GM23248 (cell line): ENCODE measurements around the gene SLU7. TPM values are rescaled to one million over a fixed set of nuclear protein-coding genes. Genes with fewer than 3 reads are reported as not detected.

Experiments used
- DNase-seq: peaks from one replicate; pipeline ENCODE4 v3.0.0-alpha.2; 2015
- H2AFZ ChIP-seq: fragments of 200-600 bp; sonication (generic); 2 replicates; pipeline ENCODE4 v1.6.1; 2016; ENCODE audit warnings: antibody characterized with exemption
- H3F3A ChIP-seq: fragments of 200-600 bp; sonication (generic); 2 replicates; pipeline ENCODE4 v1.6.1; 2016; ENCODE audit warnings: mild to moderate bottlenecking, antibody characterized with exemption, mixed run types; ENCODE audit not compliant: insufficient read depth
- H3K27ac ChIP-seq: fragments of 200-600 bp; sonication (generic); 2 replicates; pipeline ENCODE4 v1.5.1; 2016; ENCODE audit warnings: mild to moderate bottlenecking
- H3K27me3 ChIP-seq: fragments of 200-600 bp; sonication (generic); replicated peaks from 2 replicates; pipeline ENCODE4 v1.6.1; 2016; ENCODE audit warnings: mild to moderate bottlenecking; ENCODE audit not compliant: insufficient read depth
- H3K36me3 ChIP-seq: fragments of 200-600 bp; sonication (generic); 2 replicates; pipeline ENCODE4 v1.6.1; 2016; ENCODE audit warnings: low read depth, mild to moderate bottlenecking
- H3K4me1 ChIP-seq: fragments of 200-600 bp; sonication (generic); 2 replicates; pipeline ENCODE4 v1.6.1; 2016; ENCODE audit warnings: mild to moderate bottlenecking; ENCODE audit not compliant: insufficient read depth
- H3K4me2 ChIP-seq: fragments of 200-600 bp; sonication (generic); one replicate; pipeline ENCODE4 v1.6.1; 2016; ENCODE audit warnings: mild to moderate bottlenecking; ENCODE audit not compliant: unreplicated experiment
- H3K4me3 ChIP-seq: fragments of 200-600 bp; sonication (generic); 2 replicates; pipeline ENCODE4 v1.5.1; 2016; ENCODE audit warnings: mild to moderate bottlenecking
- H3K79me2 ChIP-seq: fragments of 200-600 bp; sonication (generic); 2 replicates; pipeline ENCODE4 v1.6.1; 2016; ENCODE audit warnings: mild to moderate bottlenecking; ENCODE audit not compliant: insufficient read depth
- H3K9ac ChIP-seq: fragments of 200-600 bp; sonication (generic); 2 replicates; pipeline ENCODE4 v1.6.1; 2016; ENCODE audit warnings: mild to moderate bottlenecking
- H3K9me2 ChIP-seq: fragments of 200-600 bp; sonication (generic); 2 replicates; pipeline ENCODE4 v1.6.1; 2016; ENCODE audit warnings: mixed run types, mild to moderate bottlenecking, moderate library complexity; ENCODE audit not compliant: insufficient read depth
- H3K9me3 ChIP-seq: fragments of 200-600 bp; sonication (generic); one replicate; pipeline ENCODE4 v1.6.1; 2017; ENCODE audit warnings: low read depth
- H4K20me1 ChIP-seq: fragments of 200-600 bp; sonication (generic); 2 replicates; pipeline ENCODE4 v1.6.0; 2016; ENCODE audit not compliant: insufficient read depth
- EZH2 ChIP-seq: fragments of 200-600 bp; sonication (generic); IDR thresholded peaks from 2 replicates; pipeline ENCODE4 v1.6.1; 2018; ENCODE audit warnings: antibody characterized with exemption, mild to moderate bottlenecking; ENCODE audit not compliant: insufficient read depth, poor library complexity, severe bottlenecking
- EZH2phosphoT487 ChIP-seq: fragments of 200-600 bp; sonication (generic); IDR thresholded peaks from 2 replicates; pipeline ENCODE4 v1.6.1; 2018; ENCODE audit warnings: antibody characterized with exemption, moderate library complexity, mild to moderate bottlenecking, low read depth; ENCODE audit not compliant: insufficient read depth
- WGBS, 2 experiments: methylation state at CpG; one replicate each; pipeline ENCODE4 v1.1.6; 2015 to 2017; ENCODE audit warnings: low lambda C conversion rate in 2 of 2, low coverage in 1 of 2; ENCODE audit errors: missing lambda C conversion rate in 2 of 2; 5-methylcytosine and 5-hydroxymethylcytosine counted together
- in situ Hi-C: fragments of 300-500 bp; cut with MboI; formaldehyde crosslinking; loops from 2 replicates; pipeline ENCODE4 v1.15.0; 2020
- polyA plus RNA-seq: library from polyadenylated mRNA; unstranded; fragments of >200 nt; fragmentation: Nextera tagmentation; extraction: Ambion mirVana; gene quantifications from 2 replicates; pipeline ENCODE4 v1.2.1, GENCODE V29; 2016
- total RNA-seq: library from RNA; depleted of rRNA; stranded (reverse); fragments of >200 nt; shearing (Covaris generic); gene quantifications from 2 replicates; pipeline ENCODE4 v1.2.3, GENCODE V29; 2014

SLU7 gene
- total and polyA plus RNA-seq, 2 experiments from 2014 or later: 32.1 to 54.3 TPM

GRCh38 chr5:160432787-160433186, 13.9 kb upstream of the SLU7 start:
- no peak for DNase-seq
- TF ChIP-seq EZH2 (no peak), EZH2phosphoT487 (no peak)
- in situ Hi-C loops: no loop called here
- 94 to 95% methylated on average over 7 of the region's 7 CpGs for WGBS, 2 experiments
- H3K4me1 ChIP-seq: no peaks in the 10 kb centered on the region
- no peak overlapping the region for H3K4me2 ChIP-seq
- no peaks in the 10 kb centered on the region for H3F3A ChIP-seq
- no peaks in the 10 kb centered on the region for H3K9me2 ChIP-seq
- H3K4me3 ChIP-seq: no peak overlapping the region
- H3K36me3 ChIP-seq: no peaks in the 10 kb centered on the region
- H2AFZ ChIP-seq: no peak overlapping the region
- no peak overlapping the region for H3K27ac ChIP-seq
- no peaks in the 10 kb centered on the region for H3K9me3 ChIP-seq
- H3K27me3 ChIP-seq: peaks cover 8% of the 10 kb centered on the region; the same call in 1 of the 2 replicates
- no peak overlapping the region for H3K9ac ChIP-seq
- no peaks in the 10 kb centered on the region for H3K79me2 ChIP-seq
- H4K20me1 ChIP-seq: no peaks in the 10 kb centered on the region

GRCh38 chr5:160432196-160432595, 13.3 kb upstream of the SLU7 start:
- Histone ChIP-seq H3K36me3 (no peaks in the 10 kb centered on the region), H3K4me1 (no peaks in the 10 kb centered on the region), H3K9me2 (no peaks in the 10 kb centered on the region), H3K4me2 (no peak overlapping the region), H3K79me2 (no peaks in the 10 kb centered on the region), H3K9me3 (no peaks in the 10 kb centered on the region), H2AFZ (no peak overlapping the region), H3K9ac (no peak overlapping the region), H3F3A (no peaks in the 10 kb centered on the region), H3K27ac (no peak overlapping the region), H3K4me3 (no peak overlapping the region), H3K27me3 (peaks cover 7% of the 10 kb centered on the region; the same call in 1 of the 2 replicates), H4K20me1 (no peaks in the 10 kb centered on the region)
- in situ Hi-C loops: no loop called here
- TF ChIP-seq EZH2 (no peak), EZH2phosphoT487 (no peak)
- 98 to 100% methylated on average over 4 of the region's 4 CpGs for WGBS, 2 experiments
- no peak for DNase-seq

GRCh38 chr5:160427607-160428006, 8.7 kb upstream of the SLU7 start:
- Histone ChIP-seq H3K36me3 (no peaks in the 10 kb centered on the region), H3K9ac (no peak overlapping the region), H3K4me1 (peaks cover 13% of the 10 kb centered on the region), H3K9me3 (no peaks in the 10 kb centered on the region), H3K9me2 (no peaks in the 10 kb centered on the region), H2AFZ (no peak overlapping the region), H3K27ac (no peak overlapping the region), H3K79me2 (peaks cover 31% of the 10 kb centered on the region), H3K4me2 (no peak overlapping the region), H3F3A (no peaks in the 10 kb centered on the region), H4K20me1 (no peaks in the 10 kb centered on the region), H3K4me3 (no peak overlapping the region), H3K27me3 (no peaks in the 10 kb centered on the region)
- TF ChIP-seq EZH2: no peak
- TF ChIP-seq EZH2phosphoT487: no peak
- WGBS, 2 experiments: 92 to 99% methylated on average over 4 of the region's 4 CpGs
- in situ Hi-C loops: no loop called here
- DNase-seq: no peak

GRCh38 chr5:160423099-160423498, 4.2 kb upstream of the SLU7 start:
- Histone ChIP-seq H3K79me2 (peaks cover 42% of the 10 kb centered on the region), H3K36me3 (no peaks in the 10 kb centered on the region), H3K9me2 (no peaks in the 10 kb centered on the region), H3K4me2 (peak overlapping the region; percentile 99), H4K20me1 (no peaks in the 10 kb centered on the region), H3K4me1 (peaks cover 30% of the 10 kb centered on the region), H3K27me3 (no peaks in the 10 kb centered on the region), H2AFZ (peak overlapping the region; percentile 93), H3K9ac (0 out of 2 replicates have a peak overlapping the region, but pooled peaks have one; percentile 85), H3F3A (peaks cover 14% of the 10 kb centered on the region), H3K4me3 (peak overlapping the region; percentile 81), H3K27ac (no peak overlapping the region), H3K9me3 (no peaks in the 10 kb centered on the region)
- in situ Hi-C loops: no loop called here
- peak; percentile 25 for DNase-seq
- WGBS, 2 experiments: 47 to 50% methylated on average over 2 of the region's 2 CpGs
- TF ChIP-seq EZH2phosphoT487: no peak
